SK-N-SH (cell line): ENCODE results near the gene PCDHA7.

ENCODE experiments used
- EP300 ChIP-seq, 2 experiments: IDR thresholded peaks; 2 replicates each; pipeline versions ENCODE4 v1.4.0 to v1.6.1; 2012; ENCODE audit warnings: borderline replicate concordance in 1 of 2, low read depth in 1 of 2, low read length in 1 of 2
- FOXM1 ChIP-seq: IDR thresholded peaks from 2 replicates; pipeline ENCODE4 v1.4.0; 2012; ENCODE audit warnings: low read depth, mild to moderate bottlenecking
- JUND ChIP-seq: IDR thresholded peaks from 2 replicates; pipeline ENCODE4 v1.4.0; 2012
- NRF1 ChIP-seq: IDR thresholded peaks from 2 replicates; pipeline ENCODE4 v1.6.1; 2012; ENCODE audit warnings: low read depth, mild to moderate bottlenecking, low read length
- TF ChIP-seq, protein P1 (sequence below): fragments of 200-600 bp; sonication (generic); IDR thresholded peaks from 2 replicates; pipeline ENCODE4 v1.6.1; 2017; ENCODE audit warnings: antibody characterized with exemption, mild to moderate bottlenecking, moderate library complexity

DNA sequence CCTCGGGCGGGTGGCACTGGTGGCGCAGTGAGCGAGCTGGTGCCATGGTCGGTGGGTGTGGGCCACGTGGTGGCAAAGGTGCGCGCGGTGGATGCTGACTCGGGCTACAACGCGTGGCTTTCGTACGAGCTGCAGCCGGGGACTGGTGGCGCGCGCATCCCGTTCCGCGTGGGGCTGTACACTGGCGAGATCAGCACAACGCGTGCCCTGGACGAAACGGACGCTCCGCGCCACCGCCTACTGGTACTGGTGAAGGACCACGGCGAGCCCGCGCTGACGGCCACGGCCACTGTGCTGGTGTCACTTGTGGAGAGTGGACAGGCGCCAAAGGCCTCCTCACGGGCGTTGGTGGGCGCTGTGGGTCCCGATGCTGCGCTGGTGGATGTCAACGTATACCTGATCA, 25.2 kb upstream of the PCDHA7 start:
- TF ChIP-seq FOXM1 (no peak), NRF1 (no peak), JUND (no peak), EP300 (IDR thresholded peaks at IDR 0.05; ENCODE audit: borderline replicate concordance in 1 of 2, low read depth in 1 of 2, low read length in 1 of 2) (no peak)
- TF ChIP-seq, protein P1, sequence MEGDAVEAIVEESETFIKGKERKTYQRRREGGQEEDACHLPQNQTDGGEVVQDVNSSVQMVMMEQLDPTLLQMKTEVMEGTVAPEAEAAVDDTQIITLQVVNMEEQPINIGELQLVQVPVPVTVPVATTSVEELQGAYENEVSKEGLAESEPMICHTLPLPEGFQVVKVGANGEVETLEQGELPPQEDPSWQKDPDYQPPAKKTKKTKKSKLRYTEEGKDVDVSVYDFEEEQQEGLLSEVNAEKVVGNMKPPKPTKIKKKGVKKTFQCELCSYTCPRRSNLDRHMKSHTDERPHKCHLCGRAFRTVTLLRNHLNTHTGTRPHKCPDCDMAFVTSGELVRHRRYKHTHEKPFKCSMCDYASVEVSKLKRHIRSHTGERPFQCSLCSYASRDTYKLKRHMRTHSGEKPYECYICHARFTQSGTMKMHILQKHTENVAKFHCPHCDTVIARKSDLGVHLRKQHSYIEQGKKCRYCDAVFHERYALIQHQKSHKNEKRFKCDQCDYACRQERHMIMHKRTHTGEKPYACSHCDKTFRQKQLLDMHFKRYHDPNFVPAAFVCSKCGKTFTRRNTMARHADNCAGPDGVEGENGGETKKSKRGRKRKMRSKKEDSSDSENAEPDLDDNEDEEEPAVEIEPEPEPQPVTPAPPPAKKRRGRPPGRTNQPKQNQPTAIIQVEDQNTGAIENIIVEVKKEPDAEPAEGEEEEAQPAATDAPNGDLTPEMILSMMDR: no peak
